Heart left ventricle (tissue), 13 donors: ENCODE measurements around the gene MSI2.

ENCODE experiments used
- CTCF ChIP-seq, 12 donors: fragments of 200-600 bp; sonication (generic) in 4 of 12; IDR thresholded peaks; one replicate each; pipeline versions ENCODE4 v1.5.0 to v1.8.0; 2018 to 2022; ENCODE audit warnings: antibody characterized with exemption in 12 of 12, mild to moderate bottlenecking in 5 of 12
- POLR2A ChIP-seq, 2 donors: fragments of 450-650 bp; IDR thresholded peaks; one replicate each; pipeline ENCODE4 v1.6.1; 2017; ENCODE audit warnings: antibody characterized with exemption in 2 of 2, mild to moderate bottlenecking in 2 of 2, moderate library complexity in 2 of 2
- donor health status: ischemic (EF 13 %, LVEDD 7.1; RV severe dilation, severe dysfunction).
- donor health status: DM: no; HTN: yes; CAD: no.
- donor health status: DM: no; HTN: no; CAD: no.
- donor health status: ischemic (EF 25% LVEDD 6.9; RV normal size, moderate dysfunction).
- donor health status: ischemic (EF 25% LVEDD 5.7; RV mildly dilated, moderate dysfunction).
- donor health status: ischemic (EF 35%, LVEDD 5.7; RV mildly dilated, moderate dysfunction).
- donor health status: nonischemic (EF 11% LVEDD 7.7; RV severe dilation, severe dysfunction).
- donor health status: DM: yes; HTN: yes; CAD: no.
- donor health status: PGD.
- donor health status: ischemic (EF 29% LVEDD 5.4; RV normal size, mild dysfunction).
- donor health status: nonischemic (EF 23%, LVEDD 6.1; RV moderate dilation, normal function).

- no peak for TF ChIP-seq POLR2A (IDR thresholded peaks at IDR 0.05)
- no peak for TF ChIP-seq CTCF (IDR thresholded peaks at IDR 0.05)
Measured at GRCh38 chr17:57644326-57644725, 388.0 kb downstream of the MSI2 start.
